COR-L47 (cell line): ENCODE results near the gene ULBP2.
"Not testable (repeated sequence)": the region's sequence is repeated elsewhere in the genome, so short reads cannot be mapped to it uniquely, and the experiment has no call there.

Source experiments
- DNase-seq: peaks from one replicate; lab custom pipeline; 2025; lab: John Stamatoyannopoulos, UW

ULBP2 gene, protein sequence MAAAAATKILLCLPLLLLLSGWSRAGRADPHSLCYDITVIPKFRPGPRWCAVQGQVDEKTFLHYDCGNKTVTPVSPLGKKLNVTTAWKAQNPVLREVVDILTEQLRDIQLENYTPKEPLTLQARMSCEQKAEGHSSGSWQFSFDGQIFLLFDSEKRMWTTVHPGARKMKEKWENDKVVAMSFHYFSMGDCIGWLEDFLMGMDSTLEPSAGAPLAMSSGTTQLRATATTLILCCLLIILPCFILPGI

DNA sequence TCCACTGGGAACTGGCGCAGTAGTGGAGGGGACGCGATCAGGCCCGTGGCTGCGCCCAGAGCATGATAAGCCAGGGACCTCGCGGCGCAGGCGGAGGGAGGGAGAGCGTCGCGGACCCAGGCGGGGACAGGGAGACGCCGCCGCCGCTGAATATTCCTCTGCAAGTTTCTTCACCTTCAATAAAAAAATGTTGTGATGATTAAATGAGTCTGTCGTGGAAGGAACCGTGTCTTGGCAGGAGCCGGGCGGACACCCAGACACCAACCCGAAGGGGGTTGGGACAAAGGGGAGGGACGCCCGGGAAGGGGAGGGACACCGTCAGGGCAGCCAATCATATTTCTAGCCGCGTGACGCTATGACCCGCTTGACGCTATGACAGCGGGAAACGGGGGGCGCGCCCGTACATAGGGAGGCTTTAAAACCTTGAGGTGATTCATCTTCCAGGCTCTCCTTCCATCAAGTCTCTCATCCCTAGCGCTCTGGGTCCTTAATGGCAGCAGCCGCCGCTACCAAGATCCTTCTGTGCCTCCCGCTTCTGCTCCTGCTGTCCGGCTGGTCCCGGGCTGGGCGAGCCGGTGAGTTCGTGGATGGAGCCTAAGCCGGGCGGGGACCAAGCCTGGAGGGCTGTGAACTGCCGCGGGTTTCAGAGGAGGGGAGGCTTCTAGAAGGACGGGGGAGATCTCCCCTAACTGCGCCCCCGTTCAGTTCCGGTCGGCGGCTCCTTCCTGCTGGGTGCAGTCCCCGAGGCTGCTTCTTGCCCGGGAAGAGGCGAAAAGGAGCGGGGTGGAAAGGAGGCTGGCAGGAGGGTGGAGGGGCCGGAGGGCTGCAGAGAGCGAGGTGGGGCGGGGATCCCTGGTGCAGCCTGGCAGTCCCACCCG is at the start of gene ULBP2:
Gene ULBP2, plus strand, starts transcription at position 432 of the 878 bp plus-strand sequence. Its CDS starts 59 bp downstream, at position 491.
- DNase-seq = peak; percentile 52

DNA sequence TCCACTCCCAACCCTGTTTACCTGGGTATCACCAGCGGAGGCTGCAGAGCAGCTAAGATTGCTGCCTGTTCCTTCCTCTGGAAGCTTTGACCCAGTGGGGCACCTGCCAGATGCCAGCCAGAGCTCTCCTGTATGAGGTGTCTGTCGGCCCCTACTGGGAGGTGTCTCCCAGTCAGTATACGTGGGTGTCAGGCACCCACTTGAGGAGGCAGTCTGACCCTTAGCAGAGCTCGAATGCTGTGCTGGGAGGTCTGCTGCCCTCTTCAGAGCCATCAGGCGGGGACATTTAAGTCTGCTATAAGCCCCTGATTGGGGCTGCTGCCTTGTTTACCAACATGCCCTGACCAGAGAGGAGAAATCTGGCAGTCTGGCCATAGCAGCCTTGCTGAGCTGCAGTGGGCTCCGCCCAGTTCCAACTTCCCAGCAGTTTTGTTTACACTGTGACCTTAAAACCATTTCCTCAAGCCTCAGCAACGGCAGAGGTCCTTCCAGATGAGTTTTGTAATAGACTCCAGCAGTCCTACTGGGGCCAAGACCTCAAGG is 46.7 kb upstream of the ULBP2 start:
- DNase-seq = no peak

DNA sequence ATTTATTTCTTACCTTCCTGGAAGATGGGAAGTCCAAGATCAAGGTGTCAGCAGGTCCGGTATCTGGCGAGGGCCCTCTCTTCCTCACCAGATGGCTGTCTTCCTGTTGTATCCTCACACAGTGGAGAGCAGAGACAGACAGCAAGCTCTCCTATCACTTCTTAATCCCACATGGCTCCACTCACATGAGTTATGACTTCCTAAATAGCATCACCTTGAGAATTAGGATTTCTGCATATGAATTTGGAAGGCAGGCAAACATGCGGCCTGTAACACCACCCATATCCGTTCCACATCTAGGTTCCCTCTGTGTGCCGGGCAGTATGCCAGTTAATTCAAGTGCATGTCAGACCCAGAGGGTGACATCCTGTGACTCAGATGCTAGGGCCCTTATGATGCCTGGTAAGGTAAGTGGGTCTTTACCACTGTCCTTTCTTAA is 46.0 kb upstream of the ULBP2 start:
- peak; percentile 7 for DNase-seq

DNA sequence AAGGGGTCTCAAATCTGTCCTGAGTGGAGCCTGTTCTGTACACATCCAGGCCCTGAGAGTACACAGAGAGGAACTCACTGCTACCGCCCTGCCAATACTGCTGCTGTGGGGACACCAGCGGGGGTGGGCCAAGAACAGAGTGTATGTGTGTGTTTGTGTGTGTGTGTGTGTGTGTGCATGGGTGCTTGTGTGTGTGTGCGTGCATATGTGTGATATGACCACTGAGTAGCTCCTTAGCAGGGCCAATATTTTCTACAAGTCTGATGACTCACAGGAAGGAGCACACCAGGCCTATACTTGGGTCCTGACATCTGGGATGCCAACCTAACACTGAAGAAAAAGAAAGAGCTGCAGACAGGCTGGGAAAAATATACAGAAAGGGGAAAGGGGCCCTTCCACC is 45.3 kb upstream of the ULBP2 start:
- no peak for DNase-seq

DNA sequence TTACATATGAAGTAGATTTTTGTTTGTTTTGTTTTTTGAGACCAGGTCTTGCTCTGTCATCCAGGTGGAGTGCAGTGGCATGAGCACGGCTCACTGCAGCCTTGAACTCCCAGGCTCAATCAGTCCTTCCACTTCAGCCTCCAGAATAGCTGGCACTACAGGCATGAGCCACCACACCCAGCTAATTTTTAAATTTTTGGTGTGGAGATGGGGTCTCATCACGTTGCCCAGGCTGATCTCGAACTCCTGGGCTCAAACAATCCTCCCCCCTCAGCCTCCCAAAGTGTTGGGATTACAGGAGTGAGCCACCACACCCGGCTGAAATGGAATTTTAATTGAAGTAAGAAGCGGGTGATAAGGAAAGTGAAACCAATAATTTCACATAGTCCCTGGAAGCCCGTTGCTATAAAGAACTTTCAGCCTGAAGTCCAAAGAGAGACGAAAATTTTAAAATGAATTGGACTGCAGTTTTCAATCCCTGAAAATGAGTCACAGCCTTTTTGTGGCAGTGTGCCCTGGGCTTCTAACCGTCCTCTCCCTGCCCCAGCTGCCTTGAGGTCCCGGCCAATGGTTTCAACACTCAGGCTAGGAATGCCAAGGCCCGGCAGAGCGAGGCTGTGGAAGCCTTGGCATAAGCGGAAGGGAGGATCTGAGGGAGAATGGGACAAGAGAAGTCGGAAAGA is 44.7 kb upstream of the ULBP2 start:
- DNase-seq = no peak

DNA sequence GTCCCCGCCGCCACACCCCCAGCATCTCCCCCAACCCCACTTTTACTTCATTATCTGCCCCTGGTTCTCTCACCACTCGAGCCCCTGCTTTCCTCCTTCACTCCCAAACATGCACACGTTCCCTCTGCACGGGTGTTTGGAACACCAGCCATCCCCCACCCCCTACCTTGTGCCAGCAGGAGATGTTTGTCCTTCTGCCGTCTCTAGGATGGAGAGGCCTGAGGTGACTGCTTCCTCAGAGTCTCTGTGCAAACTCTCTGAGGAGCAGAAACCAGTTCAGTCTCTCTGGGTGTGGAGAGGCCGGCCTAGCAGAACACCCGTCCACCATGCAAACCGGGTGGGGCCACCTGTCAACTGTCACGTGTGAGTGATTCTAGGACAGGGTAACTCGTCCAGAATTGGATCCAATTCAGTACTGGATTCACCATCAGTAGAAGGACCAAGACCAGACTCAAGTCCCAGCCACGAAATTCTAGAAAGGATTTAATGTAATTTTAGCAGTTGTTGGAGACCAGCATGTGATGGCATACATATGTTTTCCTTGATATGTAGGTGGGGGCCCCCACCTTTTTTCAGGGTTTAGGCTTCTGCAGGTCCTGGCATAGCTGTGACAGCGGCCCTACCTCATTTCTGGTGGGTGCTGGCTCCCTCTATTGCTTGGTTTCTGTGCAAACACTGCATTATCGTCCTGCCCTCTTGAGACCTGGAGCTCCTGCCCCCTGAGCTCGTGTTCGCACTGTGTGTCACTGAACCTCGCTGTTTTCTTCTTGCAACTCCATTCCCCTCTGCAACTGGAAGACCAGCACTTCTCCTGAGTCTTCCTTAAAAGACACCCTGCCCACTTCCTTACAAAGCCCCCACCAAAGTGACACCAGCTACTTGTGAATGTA is 43.7 kb upstream of the ULBP2 start, which contains the start of gene RAET1E:
Gene RAET1E, minus strand, starts transcription at position 259 of the 890 bp plus-strand sequence. CDS start 7,212 bp downstream, outside the sequence.
- no peak for DNase-seq

DNA sequence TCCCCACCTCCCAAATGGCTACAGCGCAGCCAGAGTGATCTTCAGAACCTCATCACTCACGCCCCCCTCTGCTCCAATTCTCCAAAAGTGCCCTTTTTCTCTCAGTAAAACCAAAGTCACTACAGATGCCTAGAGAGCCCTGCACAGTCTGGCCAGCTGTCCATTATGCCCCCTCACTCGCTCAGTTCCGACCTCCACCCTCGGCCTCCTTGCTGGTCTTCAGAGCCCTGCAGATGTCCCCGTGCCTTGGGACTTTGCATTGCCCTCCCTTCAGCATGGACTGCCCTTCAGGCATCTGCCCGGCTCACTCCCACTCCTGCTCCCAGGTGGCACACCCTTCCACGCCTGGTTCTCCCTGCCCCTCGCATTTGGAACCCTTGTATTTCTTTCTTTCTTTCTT is 42.8 kb upstream of the ULBP2 start:
- no peak for DNase-seq

DNA sequence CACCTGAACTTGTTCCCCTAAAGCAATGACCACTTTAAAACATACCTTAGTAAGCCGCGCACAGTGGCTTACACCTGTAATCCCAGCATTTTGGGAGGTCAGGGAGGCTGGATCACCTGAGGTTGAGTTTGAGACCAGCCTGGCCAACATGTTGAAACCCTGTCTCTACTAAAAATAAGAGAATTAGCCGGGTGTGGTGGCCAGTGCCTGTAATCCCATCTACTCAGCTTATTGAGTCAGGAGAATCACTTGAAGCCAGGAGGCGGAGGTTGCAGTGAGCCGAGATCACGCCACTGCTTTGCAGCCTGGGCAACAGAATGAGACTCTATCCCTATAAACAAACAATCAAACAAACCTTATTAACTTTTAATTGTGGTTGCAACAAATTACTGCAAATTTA is 42.3 kb upstream of the ULBP2 start:
- DNase-seq = no peak

DNA sequence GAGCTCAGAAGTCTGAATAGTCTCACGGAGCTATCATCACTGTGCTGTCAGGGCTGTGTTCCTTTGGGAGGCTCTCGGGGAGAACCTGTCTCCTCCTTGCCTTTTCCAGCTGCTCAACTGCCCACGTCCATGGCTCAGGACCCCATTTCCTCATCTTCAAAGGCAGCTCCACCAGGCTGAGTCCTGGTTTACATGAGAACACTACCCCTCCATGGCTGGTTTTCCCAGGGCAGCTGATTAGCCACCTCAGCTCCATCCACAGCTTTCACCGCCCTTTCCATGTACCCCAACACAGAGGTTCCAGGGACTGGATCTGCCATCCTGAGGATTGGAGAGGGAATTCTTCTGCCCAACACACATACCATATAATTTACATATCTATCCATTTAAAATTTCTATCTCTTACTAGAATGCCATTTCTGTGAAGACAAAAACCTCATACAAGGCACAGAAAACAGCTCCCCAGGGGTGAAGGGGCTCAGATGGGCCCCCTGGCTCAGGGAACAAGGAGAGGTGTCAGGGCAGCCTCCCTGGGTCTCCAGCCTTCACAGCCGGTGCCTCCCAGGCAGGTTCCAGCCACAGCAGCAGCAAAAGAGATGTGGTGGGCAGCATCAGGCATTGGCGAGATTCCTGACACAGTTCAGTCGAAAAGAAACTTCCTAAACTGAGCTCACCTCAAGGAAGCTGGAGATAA is 41.7 kb upstream of the ULBP2 start:
- no peak for DNase-seq

DNA sequence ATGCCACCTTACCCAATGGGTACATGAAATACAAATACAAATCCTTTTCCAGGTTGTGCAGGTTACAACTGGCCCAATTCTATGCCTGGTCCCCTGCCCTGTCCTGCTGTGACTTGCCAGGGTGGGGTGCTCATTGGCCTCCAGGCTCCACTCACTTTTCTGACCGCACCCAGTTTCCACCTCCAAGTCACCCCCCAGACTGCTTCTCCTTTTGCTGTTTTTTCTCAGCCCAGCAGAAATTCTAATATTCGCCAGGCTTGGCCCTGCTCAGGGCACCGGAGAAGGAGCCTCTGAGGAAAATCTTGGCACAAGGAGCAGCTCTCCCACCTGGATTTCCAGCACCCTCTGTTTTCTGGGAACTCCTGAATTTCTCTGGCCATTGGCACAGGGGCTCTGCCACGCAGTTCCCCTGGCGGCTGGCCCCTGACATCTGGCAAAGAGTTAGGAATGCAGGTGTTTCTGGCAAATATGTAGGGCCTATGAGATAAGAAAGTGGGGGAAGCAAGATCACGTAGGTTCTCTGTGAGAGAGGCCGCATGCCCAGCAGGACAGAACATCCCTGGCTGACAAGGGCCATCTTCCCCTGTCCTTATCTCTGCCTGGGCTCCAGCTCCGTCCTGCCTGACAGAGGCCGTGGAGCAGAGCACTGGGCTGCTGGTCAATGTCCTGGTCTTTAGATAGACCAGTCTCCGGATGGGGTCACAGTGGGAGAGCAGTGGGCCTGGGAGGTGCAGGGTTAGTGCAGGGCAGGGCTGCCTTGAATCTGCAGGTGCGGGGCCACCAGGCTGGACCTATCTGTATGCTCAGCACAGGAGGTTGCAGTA is 41.0 kb upstream of the ULBP2 start:
- DNase-seq = no peak

DNA sequence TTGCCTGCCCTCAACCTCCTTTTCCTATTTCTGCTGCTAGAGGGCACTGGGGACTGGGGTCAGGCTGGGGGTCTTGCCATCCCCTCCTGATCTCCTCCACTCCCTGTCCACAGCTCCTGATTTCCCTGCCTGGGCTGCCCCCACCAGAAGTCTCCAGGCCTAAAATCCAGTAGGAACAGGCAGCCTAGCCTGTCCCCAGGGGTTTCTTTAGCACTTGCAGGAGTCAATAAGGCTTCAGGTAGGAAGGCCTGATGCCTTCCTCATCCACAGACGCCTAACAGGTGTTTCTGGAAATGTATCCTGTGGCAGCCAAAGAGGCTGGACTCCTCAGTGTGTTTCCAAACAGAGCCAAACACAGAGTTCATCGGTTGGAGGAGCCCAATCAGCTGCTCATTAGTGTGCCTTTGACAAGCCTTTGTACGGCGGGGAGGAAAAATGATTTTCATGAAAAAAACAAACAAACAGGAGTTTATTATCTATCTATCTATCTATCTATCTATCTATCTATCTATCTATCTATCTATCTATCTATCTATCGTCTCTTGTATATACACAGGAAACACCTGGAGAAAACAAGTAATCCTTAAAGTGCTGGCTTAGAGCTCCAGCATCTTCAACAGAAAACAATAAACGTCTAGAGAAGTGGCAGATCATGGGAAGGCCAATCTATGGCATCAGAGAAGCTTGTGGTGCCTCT is 40.2 kb upstream of the ULBP2 start:
- DNase-seq = no peak

DNA sequence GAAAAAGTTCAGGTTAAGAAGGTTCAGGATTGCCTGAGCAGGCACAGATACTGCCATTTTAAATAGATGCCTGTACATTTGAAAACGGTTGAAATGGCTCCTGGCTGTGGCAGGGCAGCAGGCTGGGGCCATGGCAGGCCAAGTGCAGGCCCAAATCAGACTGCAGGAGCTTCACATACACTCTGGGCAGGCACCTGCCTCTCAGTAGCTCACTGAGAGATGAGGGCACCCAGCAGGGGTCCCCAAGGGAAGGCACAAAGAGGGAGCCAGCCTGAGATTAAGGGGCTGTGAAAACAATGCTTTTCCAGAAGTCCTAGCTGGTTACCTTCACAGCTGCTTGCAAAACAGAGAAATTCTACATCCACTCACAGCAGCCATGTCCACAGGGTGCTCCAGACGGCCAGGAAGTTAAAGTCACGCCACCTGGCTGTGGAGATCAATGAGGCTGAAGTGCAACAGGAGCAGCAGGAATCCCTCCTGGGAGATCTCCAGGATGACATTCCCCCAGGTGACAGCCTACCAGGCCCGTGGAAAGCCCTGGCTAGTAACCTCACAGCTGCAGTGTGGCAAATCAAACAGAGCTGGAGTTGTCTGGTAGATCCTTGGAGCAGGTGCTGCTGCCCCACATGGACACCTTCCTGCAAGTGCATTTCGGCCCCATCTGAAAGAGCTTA is 37.7 kb upstream of the ULBP2 start:
- peak; percentile 13 for DNase-seq

DNA sequence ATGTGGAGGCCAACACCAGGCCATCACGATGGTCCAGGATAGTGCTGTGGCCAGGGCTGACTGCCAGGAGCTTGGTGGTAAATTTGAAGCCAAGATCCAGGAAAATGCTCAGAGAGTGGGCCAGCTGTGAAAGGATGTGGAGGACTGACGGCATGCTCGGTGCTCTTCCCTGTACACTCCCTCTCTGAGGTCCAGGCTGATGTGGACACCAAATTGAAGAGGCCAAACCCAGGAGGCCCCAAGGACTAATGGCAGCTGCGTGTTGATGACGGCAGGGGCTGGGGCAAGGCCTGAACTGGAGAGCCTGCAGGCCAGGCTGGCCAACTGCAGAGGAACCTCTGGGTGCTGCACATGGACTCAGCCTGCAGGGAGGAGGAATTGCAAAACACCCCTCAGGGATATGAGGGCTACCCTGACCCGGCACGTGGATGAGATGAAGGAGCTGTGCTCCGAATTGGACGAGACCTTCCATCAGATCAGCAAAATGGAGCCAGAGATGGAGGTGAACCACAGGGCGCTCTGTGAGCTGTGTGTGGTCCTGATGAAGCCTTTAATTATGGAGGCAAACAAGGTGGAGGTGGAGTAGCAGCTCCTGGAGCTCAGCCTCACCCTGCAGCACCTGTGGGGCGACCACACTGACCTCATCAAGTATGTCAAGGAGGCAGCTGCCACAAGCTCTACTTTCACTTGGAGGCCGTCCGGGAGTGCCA is 37.0 kb upstream of the ULBP2 start:
- no peak for DNase-seq

DNA sequence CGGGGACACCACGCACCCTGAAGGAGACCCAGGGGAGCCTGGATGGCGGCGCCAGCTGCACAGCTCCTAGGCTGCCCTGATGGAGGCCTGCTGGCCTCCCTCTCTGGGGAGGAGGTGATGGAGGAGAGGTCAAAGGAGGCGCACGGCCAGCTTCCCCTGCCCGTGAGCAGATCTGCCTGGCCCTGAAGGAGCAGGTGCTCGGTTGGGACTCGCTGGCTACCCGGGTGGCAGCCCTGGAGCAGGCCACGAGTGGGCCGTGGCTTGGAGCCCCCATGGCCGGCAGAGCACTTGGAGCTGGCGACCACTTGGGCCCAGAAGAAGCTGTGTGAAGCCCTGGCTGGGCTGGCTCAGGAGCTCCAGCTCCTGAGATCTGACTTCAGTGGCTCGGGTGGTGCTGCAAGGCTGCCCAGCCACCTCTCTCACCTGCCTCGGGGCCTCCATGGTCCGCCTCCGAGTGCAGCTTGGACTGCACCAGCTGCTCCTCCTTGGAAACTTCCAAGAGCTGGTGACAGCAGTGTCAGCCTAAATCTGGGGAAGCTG is 36.4 kb upstream of the ULBP2 start:
- no peak for DNase-seq

DNA sequence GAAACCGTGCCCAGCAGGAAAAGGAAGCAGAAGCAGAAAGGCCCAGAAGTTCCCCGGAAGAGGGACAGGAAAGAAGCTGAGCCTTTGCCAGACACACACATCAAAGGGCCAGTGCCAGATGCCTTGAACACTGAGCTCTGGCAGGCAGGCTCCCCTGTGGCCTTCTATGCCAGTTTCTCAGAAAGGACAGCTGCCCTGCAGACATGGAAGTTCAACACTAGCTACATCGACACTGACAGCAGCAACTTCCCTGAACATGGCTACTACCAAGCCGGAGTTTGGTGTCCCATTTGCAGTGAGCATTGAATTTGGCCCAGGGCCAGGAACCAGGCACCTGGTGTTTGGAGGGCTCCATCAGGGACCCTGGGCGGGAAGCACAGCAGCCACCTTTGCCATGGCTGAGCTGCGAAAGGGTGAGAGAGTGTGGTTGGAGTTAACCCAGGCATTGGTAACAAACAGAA is 35.9 kb upstream of the ULBP2 start:
- DNase-seq = no peak

DNA sequence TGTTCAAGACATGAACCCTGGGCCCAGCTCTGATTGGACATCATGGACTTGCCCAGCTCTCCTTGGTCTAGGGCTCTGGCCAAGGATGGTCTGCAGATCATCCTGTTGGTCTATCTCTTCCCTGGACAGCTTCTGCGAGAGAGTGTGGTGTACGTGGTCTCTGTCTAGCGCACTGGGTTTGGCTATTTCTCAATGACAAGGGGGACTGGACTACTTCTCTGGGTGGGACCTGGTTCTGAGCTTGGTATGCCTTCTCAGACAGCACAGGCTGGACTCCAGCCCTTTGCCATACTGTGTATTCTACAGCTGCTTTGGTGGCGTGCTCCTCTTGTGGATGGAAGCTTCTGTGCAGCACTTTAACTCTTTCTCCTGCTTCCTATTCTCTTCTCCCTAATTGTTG is 35.4 kb upstream of the ULBP2 start:
- no peak for DNase-seq

DNA sequence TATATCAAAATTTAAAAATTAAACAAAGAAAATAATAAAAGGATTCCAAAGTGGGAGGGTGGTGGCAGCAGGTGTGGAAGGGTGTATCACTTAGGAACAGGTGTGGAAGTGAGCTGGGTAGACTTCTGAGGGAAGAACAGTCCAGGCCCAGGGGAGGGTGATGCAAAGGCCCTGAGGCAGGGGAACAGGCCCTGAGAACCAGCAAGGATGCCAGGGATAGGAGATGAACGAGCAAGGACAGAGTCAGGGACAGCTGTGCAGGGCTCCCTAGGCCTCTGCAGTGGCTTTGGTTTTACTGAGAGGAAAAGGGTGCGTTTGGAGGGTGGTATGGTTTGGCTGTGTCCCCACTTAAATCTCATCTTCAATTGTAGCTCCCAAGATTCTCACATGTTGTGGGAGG is 34.5 kb upstream of the ULBP2 start:
- DNase-seq = no peak

DNA sequence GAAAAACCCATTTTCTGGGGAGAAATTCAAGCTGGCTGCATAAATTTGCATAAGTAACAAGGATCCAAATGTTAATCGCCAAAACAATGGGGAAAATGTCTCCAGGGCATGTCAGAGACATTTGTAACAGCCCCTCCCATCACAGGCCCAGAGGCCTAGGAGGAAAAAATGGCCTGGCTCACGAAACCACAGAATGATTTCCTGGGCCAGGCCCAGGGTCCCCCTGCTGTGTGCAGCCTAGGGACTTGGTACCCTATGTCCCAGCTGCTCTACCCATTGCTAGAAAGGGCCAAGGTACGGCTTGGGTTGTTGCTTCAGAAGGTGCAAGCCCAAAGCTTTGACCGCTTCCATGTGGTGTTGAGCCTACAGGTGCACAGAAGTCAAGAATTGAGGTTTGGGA is 33.3 kb upstream of the ULBP2 start:
- DNase-seq = not testable (repeated sequence)
